ENCODE data around the gene MPHOSPH10. TPM values are rescaled to one million over a fixed set of nuclear protein-coding genes. Genes with fewer than 3 reads are reported as not detected.

MPHOSPH10 gene
- total and polyA plus RNA-seq, 2 of the 13 experiments (the other 11 are each of a cell fraction or from before 2014, with no cell fraction given): 37.8 to 137 TPM

- TF ChIP-seq RORA (CRISPR knock-in tag; IDR thresholded peaks at IDR 0.05) (no peak), SAFB2 (CRISPR knock-in tag; IDR thresholded peaks at IDR 0.05; ENCODE audit: borderline replicate concordance, low read depth) (no peak), HBP1 (CRISPR knock-in tag; IDR thresholded peaks at IDR 0.05; ENCODE audit: low read depth) (peak; percentile 24; the same call in 1 of the 2 replicates), HCFC1 (IDR thresholded peaks at IDR 0.05; ENCODE audit: low read depth, low read length) (no peak), KDM5A (IDR thresholded peaks at IDR 0.05; ENCODE audit: borderline replicate concordance, low read length) (peak; percentile 45; the same call in 1 of the 2 replicates), IKZF1 (IDR thresholded peaks at IDR 0.05) (no peak), NFATC3 (CRISPR knock-in tag; IDR thresholded peaks at IDR 0.05) (no peak), ZFP36 (IDR thresholded peaks at IDR 0.05; ENCODE audit: borderline replicate concordance, low read depth, low read length, partially characterized antibody) (no peak), KLF9 (CRISPR knock-in tag; IDR thresholded peaks at IDR 0.05; ENCODE audit: low read depth) (no peak), ARID4A (CRISPR knock-in tag; IDR thresholded peaks at IDR 0.05; ENCODE audit: borderline replicate concordance) (no peak; the same call in 1 of the 2 replicates), NFAT5 (CRISPR knock-in tag; IDR thresholded peaks at IDR 0.05) (no peak), ZNF513 (CRISPR knock-in tag; conservative IDR thresholded peaks at IDR 0.05) (no peak; the same call in 1 of the 2 replicates), ZNF615 (CRISPR knock-in tag; IDR thresholded peaks at IDR 0.05; ENCODE audit: borderline replicate concordance) (no peak), PAF1 (CRISPR knock-in tag; IDR thresholded peaks at IDR 0.05) (no peak), ZNF839 (CRISPR knock-in tag; IDR thresholded peaks at IDR 0.05; ENCODE audit: borderline replicate concordance) (no peak; the same call in 1 of the 2 replicates)
Observed at GRCh38 chr2:71129902-71130151, 607 bp upstream of the MPHOSPH10 start (continued).
